H1 (cell line): ENCODE results near the gene UHRF1. TPM values are rescaled to one million over a fixed set of nuclear protein-coding genes. Genes with fewer than 3 reads are reported as not detected.

Experiments
- CTCF ChIA-PET: fragments of 300-600 bp; sonication (Branson Sonifier 250); formaldehyde crosslinking; loops from one replicate; lab custom pipeline; 2021; ENCODE audit not compliant: partially characterized antibody; lab: Charles Lee
- POLR2A ChIA-PET: fragments of 300-600 bp; sonication (Branson Sonifier 250); formaldehyde crosslinking; loops from one replicate; lab custom pipeline; 2021; ENCODE audit warnings: inconsistent platforms; ENCODE audit not compliant: partially characterized antibody; lab: Charles Lee
- DNase-seq, 2 experiments: peaks; one replicate each; pipeline versions ENCODE4 v3.0.0 to v3.0.0-alpha.2; 2010 to 2022; ENCODE audit warnings: low spot score in 2 of 2, low read depth in 1 of 2, mixed read lengths in 1 of 2
- FAIRE-seq: peaks from 2 replicates; lab custom pipeline; 2011; peaks lifted over from hg19 to GRCh38; lab: Jason Lieb, UNC
- H2AFZ ChIP-seq: 2 replicates; pipeline ENCODE4 v1.8.1; 2012; ENCODE audit warnings: low read length, inconsistent platforms
- H2AK5ac ChIP-seq: 2 replicates; pipeline ENCODE4 v1.6.1; 2013; ENCODE audit warnings: low read depth, low read length
- H2BK120ac ChIP-seq: replicated peaks from 2 replicates; pipeline ENCODE3; 2013; ENCODE audit warnings: low read depth, low read length, inconsistent platforms
- H2BK12ac ChIP-seq: 2 replicates; pipeline ENCODE4 v1.6.1; 2013; ENCODE audit warnings: low read depth, low read length
- H2BK15ac ChIP-seq: 2 replicates; pipeline ENCODE4 v1.6.1; 2013; ENCODE audit warnings: low read length
- H2BK20ac ChIP-seq: 2 replicates; pipeline ENCODE4 v1.6.1; 2013; ENCODE audit warnings: low read length
- H2BK5ac ChIP-seq: 2 replicates; pipeline ENCODE4 v1.6.1; 2013; ENCODE audit warnings: low read depth, low read length
- H3K14ac ChIP-seq: 2 replicates; pipeline ENCODE4 v1.6.1; 2013; ENCODE audit warnings: inconsistent platforms; ENCODE audit not compliant: insufficient read length
- H3K18ac ChIP-seq: 2 replicates; pipeline ENCODE4 v1.6.1; 2013; ENCODE audit warnings: low read length; ENCODE audit errors: extremely low read depth
- H3K23ac ChIP-seq: 2 replicates; pipeline ENCODE4 v1.6.1; 2013; ENCODE audit warnings: inconsistent platforms; ENCODE audit not compliant: insufficient read length
- H3K23me2 ChIP-seq: 2 replicates; pipeline ENCODE4 v1.6.1; 2013; ENCODE audit warnings: low read depth, low read length
- H3K27ac ChIP-seq: 2 replicates; pipeline ENCODE4 v1.6.1; 2011; ENCODE audit warnings: low read depth, low read length, inconsistent platforms
- H3K27me3 ChIP-seq, 4 experiments: replicated peaks in 1 of 4; 1 replicate in 1 of 4; 2 replicates in 3 of 4; pipeline versions ENCODE4 v1.6.1 to v1.8.1; 2011 to 2013; ENCODE audit warnings: low read length in 3 of 4, mild to moderate bottlenecking in 3 of 4, inconsistent platforms in 2 of 4, mixed read lengths in 2 of 4, moderate library complexity in 1 of 4; ENCODE audit not compliant: control insufficient read depth in 3 of 4, insufficient read depth in 3 of 4; ENCODE audit errors: extremely low read depth in 1 of 4
- H3K36me3 ChIP-seq, 4 experiments: 2 replicates each; pipeline versions ENCODE4 v1.6.1 to v1.8.1; 2011 to 2013; ENCODE audit warnings: mild to moderate bottlenecking in 4 of 4, low read length in 3 of 4, moderate library complexity in 2 of 4, control low read depth in 1 of 4, inconsistent platforms in 1 of 4; ENCODE audit not compliant: insufficient read depth in 4 of 4, control insufficient read depth in 2 of 4
- H3K4ac ChIP-seq: replicated peaks from 2 replicates; pipeline ENCODE3; 2013; ENCODE audit warnings: low read length, low read depth, mixed read lengths, inconsistent platforms; ENCODE audit not compliant: insufficient read length
- H3K4me1 ChIP-seq, 4 experiments: replicated peaks in 1 of 4; 1 replicate in 1 of 4; 2 replicates in 3 of 4; pipeline versions ENCODE4 v1.6.1 to v1.8.1; 2011 to 2013; ENCODE audit warnings: low read length in 3 of 4, inconsistent platforms in 2 of 4, mixed read lengths in 1 of 4; ENCODE audit not compliant: insufficient read depth in 4 of 4, control insufficient read depth in 3 of 4
- H3K4me2 ChIP-seq, 2 experiments: 2 replicates each; pipeline versions ENCODE4 v1.6.1 to v1.8.1; 2011 to 2013; ENCODE audit warnings: low read depth in 2 of 2, low read length in 2 of 2, control low read depth in 1 of 2, inconsistent platforms in 1 of 2, mild to moderate bottlenecking in 1 of 2; ENCODE audit not compliant: insufficient read depth in 1 of 2
- H3K4me3 ChIP-seq, 4 experiments: fragments of 200-600, 300-600 bp in 1 of 4; sonication (generic), shearing (Covaris generic), sonication (Bioruptor Twin) in 1 of 4; 2 replicates each; pipeline versions ENCODE4 v1.5.1 to v1.8.1; 2011 to 2016; ENCODE audit warnings: low read length in 4 of 4, low read depth in 3 of 4, control low read depth in 2 of 4, inconsistent platforms in 2 of 4, mild to moderate bottlenecking in 2 of 4, mixed read lengths in 1 of 4, moderate library complexity in 1 of 4; ENCODE audit not compliant: insufficient read depth in 2 of 4; ENCODE audit errors: extremely low read depth in 1 of 4
- H3K56ac ChIP-seq: replicated peaks from 2 replicates; pipeline ENCODE3; 2013; ENCODE audit warnings: low read depth, mild to moderate bottlenecking, mixed read lengths, low read length, inconsistent platforms; ENCODE audit not compliant: insufficient read length
- H3K79me1 ChIP-seq: 2 replicates; pipeline ENCODE4 v1.6.1; 2013; ENCODE audit warnings: low read depth, low read length, control low read depth
- H3K79me2 ChIP-seq, 2 experiments: 2 replicates each; pipeline versions ENCODE4 v1.6.1 to v1.8.1; 2012 to 2013; ENCODE audit warnings: low read length in 2 of 2, mild to moderate bottlenecking in 2 of 2, inconsistent platforms in 1 of 2; ENCODE audit not compliant: insufficient read depth in 2 of 2, control insufficient read depth in 1 of 2
- H3K9ac ChIP-seq, 4 experiments: replicated peaks in 1 of 4; 1 replicate in 1 of 4; 2 replicates in 3 of 4; pipeline versions ENCODE4 v1.6.1 to v1.8.1; 2011 to 2013; ENCODE audit warnings: low read depth in 3 of 4, low read length in 3 of 4, control low read depth in 2 of 4, mild to moderate bottlenecking in 2 of 4, moderate library complexity in 2 of 4, inconsistent platforms in 1 of 4; ENCODE audit errors: extremely low read depth in 1 of 4
- H3K9me3 ChIP-seq, 2 experiments: 2 replicates each; pipeline versions ENCODE4 v1.6.1 to v1.8.1; 2012 to 2013; ENCODE audit warnings: mild to moderate bottlenecking in 2 of 2, moderate library complexity in 2 of 2, control low read depth in 1 of 2, inconsistent platforms in 1 of 2, low read depth in 1 of 2, low read length in 1 of 2, mixed read lengths in 1 of 2; ENCODE audit not compliant: insufficient read depth in 2 of 2
- H4K20me1 ChIP-seq, 2 experiments: replicated peaks in 1 of 2; 2 replicates each; pipeline versions ENCODE3 to v1.8.1; 2011 to 2013; ENCODE audit warnings: inconsistent platforms in 2 of 2, low read length in 2 of 2, mild to moderate bottlenecking in 1 of 2; ENCODE audit not compliant: insufficient read depth in 2 of 2, control insufficient read depth in 1 of 2
- H4K5ac ChIP-seq: 2 replicates; pipeline ENCODE4 v1.6.1; 2013; ENCODE audit warnings: low read length, low read depth, mixed read lengths, inconsistent platforms; ENCODE audit not compliant: insufficient read length
- H4K8ac ChIP-seq: 2 replicates; pipeline ENCODE4 v1.8.0; 2013; ENCODE audit warnings: mild to moderate bottlenecking, moderate library complexity, low read length, inconsistent platforms; ENCODE audit not compliant: insufficient read depth; ENCODE audit errors: extremely low read depth
- H4K91ac ChIP-seq: replicated peaks from 2 replicates; pipeline ENCODE3; 2013; ENCODE audit warnings: low read length, mixed read lengths, inconsistent platforms; ENCODE audit not compliant: insufficient read length
- CTCF ChIP-seq, 3 experiments: IDR thresholded peaks; 1 replicate in 2 of 3; 2 replicates in 1 of 3; pipeline versions ENCODE4 v1.5.1 to v1.6.1; 2011; ENCODE audit warnings: low read length in 3 of 3, mild to moderate bottlenecking in 3 of 3, inconsistent platforms in 2 of 3, low read depth in 1 of 3, moderate library complexity in 1 of 3; ENCODE audit not compliant: insufficient read depth in 1 of 3; ENCODE audit errors: control extremely low read depth in 1 of 3
- E2F6 ChIP-seq: IDR thresholded peaks from 2 replicates; pipeline ENCODE4 v1.6.1; 2012; ENCODE audit warnings: inconsistent platforms
- EP300 ChIP-seq, 2 experiments: IDR thresholded peaks; 1 replicate in 1 of 2; 2 replicates in 1 of 2; pipeline ENCODE4 v1.6.1; 2011 to 2012; ENCODE audit warnings: low read depth in 2 of 2, low read length in 2 of 2, mild to moderate bottlenecking in 2 of 2, borderline replicate concordance in 1 of 2, inconsistent platforms in 1 of 2, moderate library complexity in 1 of 2
- KDM5A ChIP-seq: fragments of 200-600 bp; IDR thresholded peaks from 2 replicates; pipeline ENCODE4 v1.7.1; 2012; ENCODE audit warnings: mild to moderate bottlenecking, low read length, inconsistent platforms, mixed read lengths
- SIN3A ChIP-seq, 2 experiments: IDR thresholded peaks in 1 of 2; conservative IDR thresholded peaks in 1 of 2; 2 replicates each; pipeline ENCODE4 v1.6.1; 2011 to 2012; ENCODE audit warnings: low read length in 2 of 2, improper control_type of control experiment in 1 of 2, low read depth in 1 of 2, mild to moderate bottlenecking in 1 of 2
- TEAD4 ChIP-seq: IDR thresholded peaks from 2 replicates; pipeline ENCODE4 v1.6.1; 2012; ENCODE audit warnings: low read depth, low read length, inconsistent platforms, mixed read lengths
- WGBS, 2 experiments: shearing (Covaris generic) in 1 of 2; methylation state at CpG; one replicate each; pipeline versions ENCODE4 v1.1.6 to v1.1.7; 2013 to 2015; ENCODE audit warnings: low lambda C conversion rate in 2 of 2, mixed read lengths in 2 of 2, inconsistent platforms in 1 of 2, low coverage in 1 of 2, missing lambda C conversion rate in 1 of 2; ENCODE audit not compliant: insufficient replicate concordance in 2 of 2, insufficient coverage in 1 of 2, insufficient read length in 1 of 2; ENCODE audit errors: extremely low coverage in 1 of 2, missing lambda C conversion rate in 1 of 2; 5-methylcytosine and 5-hydroxymethylcytosine counted together
- polyA plus RNA-seq, 7 experiments: library from polyadenylated mRNA; depleted of rRNA in 3 of 7; stranded (reverse) in 5 of 7; unstranded in 2 of 7; fragments of >200 nt in 5 of 7; fragments of 200-250 nt in 2 of 7; gene quantifications; 1 replicate in 5 of 7; 2 replicates in 1 of 7; 4 replicates in 1 of 7; pipeline versions ENCODE4 v1.2.1 to v1.2.3, GENCODE V29; 2011 to 2013; ENCODE audit warnings: missing spikeins in 2 of 7, mixed read lengths in 2 of 7
- total RNA-seq: library from RNA; stranded (reverse); fragmentation: NEBNext Ultra II Directional; extraction: Animal tissue kit (Norgen Biotek cat#: 25700); gene quantifications from 2 replicates; pipeline ENCODE4 v1.2.1, GENCODE V29; 2021

Gene UHRF1
- total and polyA plus RNA-seq, 2 of the 8 experiments (the other 6 are each of a cell fraction or from before 2014, with no cell fraction given): 14.7 to 65.8 TPM

GRCh38 chr19:4911786-4912672 is 2.7 kb downstream of the UHRF1 start:
- peak; percentile 49 to 80 for DNase-seq
- WGBS, 2 experiments: 77% methylated on average over 29 of the region's 29 CpGs; no CpG with 5 or more reads in 1 of the 2 experiments
- Histone ChIP-seq H3K36me3 (peaks cover 4 to 22% (median 10%) of the 10 kb centered on the region in 4 experiments; a peak in 5 of 8 replicates), H2BK15ac (peak overlapping the region; percentile 81; the same call in 1 of the 2 replicates), H3K14ac (no peak overlapping the region), H4K91ac (no peak overlapping the region), H3K18ac (no peak overlapping the region), H3K23ac (no peak overlapping the region), H2AFZ (no peak overlapping the region), H3K4me3 (peak overlapping the region in 2 of 4 experiments; percentile 10 to 83; a peak in 1 of 8 replicates), H2BK12ac (no peak overlapping the region), H3K79me1 (peaks cover 5% of the 10 kb centered on the region; the same call in 1 of the 2 replicates), H2BK20ac (no peak overlapping the region), H2AK5ac (no peak overlapping the region), H3K4me1 (peaks cover 0 to 14% (median 11%) of the 10 kb centered on the region in 4 experiments; a peak in 6 of 7 replicates), H3K79me2 (peaks cover 4 to 59% of the 10 kb centered on the region in 2 experiments; a peak in 3 of 4 replicates), H3K23me2 (peaks cover 8% of the 10 kb centered on the region), H3K9me3 (no peaks in the 10 kb centered on the region), H3K4me2 (peak overlapping the region; percentile 43 to 75; a peak in 3 of 4 replicates), H4K20me1 (peaks cover 5 to 24% of the 10 kb centered on the region in 2 experiments), H3K9ac (no peak overlapping the region), H3K27ac (no peak overlapping the region), H2BK5ac (no peak overlapping the region), H3K56ac (no peak overlapping the region), H4K5ac (no peak overlapping the region), H3K27me3 (no peaks in the 10 kb centered on the region; a peak in 2 of 7 replicates), H4K8ac (peak overlapping the region; percentile 58; the same call in 1 of the 2 replicates), H2BK120ac (no peak overlapping the region), H3K4ac (no peak overlapping the region)
- peak; percentile 88 for FAIRE-seq
- ChIA-PET POLR2A (interaction anchor here (0.8 to 2.5 kb wide), 8 partner anchors 15 to 365 kb away, joined by 3 to 5 read pairs (median 4); partner anchors contain the start of gene PLIN3), CTCF (interaction anchor here (0.6 to 6.9 kb wide), 39 partner anchors 9 to 1230 kb away, joined by 3 to 111 read pairs (median 4); partner anchors contain the start of genes ARRDC5, PLIN3 and TICAM1)
- TF ChIP-seq KDM5A (no peak), SIN3A (conservative IDR thresholded peaks at IDR 0.05 in 1 of 2, IDR thresholded peaks at IDR 0.05 in 1 of 2; ENCODE audit: low read depth in 1 of 2, low read length in 2 of 2) (no peak), E2F6 (no peak), TEAD4 (no peak), EP300 (IDR thresholded peaks at IDR 0.05; ENCODE audit: borderline replicate concordance in 1 of 2, low read depth in 2 of 2, low read length in 2 of 2) (no peak), CTCF (IDR thresholded peaks at IDR 0.05; ENCODE audit: control extremely low read depth in 1 of 3, insufficient read depth in 1 of 3, low read depth in 1 of 3, low read length in 3 of 3) (peak; percentile 37 to 75 (median 61))
